Progenitor cell of endocrine pancreas (in vitro differentiated cells): Measurements from ENCODE around the gene CD82. TPM values are rescaled to one million over a fixed set of nuclear protein-coding genes. Genes with fewer than 3 reads are reported as not detected.

Experiments used
- DNase-seq: peaks from one replicate; pipeline ENCODE4 v3.0.0; 2021; ENCODE audit warnings: low spot score; ENCODE audit not compliant: unreplicated experiment
- H3K27ac Mint-ChIP-seq: 2 replicates; pipeline ENCODE4 v1.8.0; 2021; ENCODE audit warnings: mild to moderate bottlenecking, moderate library complexity, mixed read lengths
- H3K27me3 Mint-ChIP-seq: 2 replicates; pipeline ENCODE4 v1.8.0; 2021; ENCODE audit warnings: mixed read lengths
- H3K36me3 Mint-ChIP-seq: 2 replicates; pipeline ENCODE4 v1.8.0; 2022; ENCODE audit warnings: mixed read lengths; ENCODE audit not compliant: insufficient read depth
- H3K4me1 Mint-ChIP-seq: 2 replicates; pipeline ENCODE4 v1.8.0; 2021; ENCODE audit warnings: low read depth, mixed read lengths
- H3K4me3 Mint-ChIP-seq: 2 replicates; pipeline ENCODE4 v1.8.0; 2021; ENCODE audit warnings: low read depth, mild to moderate bottlenecking, moderate library complexity, mixed read lengths
- H3K9me3 Mint-ChIP-seq: 2 replicates; pipeline ENCODE4 v1.8.0; 2021; ENCODE audit warnings: low read depth, mixed read lengths
- total RNA-seq: library from RNA; stranded (reverse); gene quantifications from 2 replicates; pipeline ENCODE4 v1.2.1, GENCODE V29; 2021
- TF ChIP-seq, protein P1 (sequence below): fragments of 200-600 bp; sonication (generic); IDR thresholded peaks from one replicate; pipeline ENCODE4 v1.5.0; 2021; ENCODE audit warnings: antibody characterized with exemption, mild to moderate bottlenecking; ENCODE audit not compliant: unreplicated experiment

Gene CD82
- total RNA-seq, 1 donor from 2014 or later, result 9.3 TPM

DNA sequence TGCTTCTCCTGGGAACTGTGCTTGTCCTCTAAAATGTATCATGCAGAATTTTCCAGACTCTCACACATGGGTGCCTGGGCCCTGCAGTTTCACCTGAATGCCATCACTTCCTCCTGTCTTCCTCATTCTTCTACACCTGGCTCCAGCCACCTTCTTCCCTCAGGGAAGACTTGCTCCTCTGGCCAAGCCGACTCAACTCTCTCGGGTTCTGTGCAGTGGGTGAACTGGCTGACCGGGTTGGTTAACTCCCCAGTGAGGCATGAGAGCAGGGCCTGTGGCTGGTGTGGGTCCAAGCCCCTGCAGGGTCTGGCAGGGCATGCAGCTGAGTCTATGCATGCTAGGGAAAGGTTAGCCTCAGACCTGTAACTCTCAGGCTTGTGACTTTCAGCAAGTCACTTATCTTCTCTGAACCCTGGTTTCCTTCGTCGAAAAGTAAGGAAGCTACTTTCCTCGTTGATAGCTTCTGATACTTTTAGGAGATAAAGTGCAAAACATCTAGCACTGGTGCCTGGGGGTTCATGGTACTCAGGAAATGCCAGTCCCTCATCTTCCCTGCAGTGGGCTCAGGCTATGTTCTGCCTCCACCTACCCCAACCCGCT, 11.9 kb downstream of the CD82 start:
- H3K4me3 Mint-ChIP-seq, result no peak overlapping the region
- DNase-seq, result no peak
- no peak overlapping the region for H3K27ac Mint-ChIP-seq
- no peaks in the 10 kb centered on the region for H3K36me3 Mint-ChIP-seq
- no peaks in the 10 kb centered on the region for H3K4me1 Mint-ChIP-seq
- no peaks in the 10 kb centered on the region for H3K9me3 Mint-ChIP-seq
- TF ChIP-seq, protein P1, sequence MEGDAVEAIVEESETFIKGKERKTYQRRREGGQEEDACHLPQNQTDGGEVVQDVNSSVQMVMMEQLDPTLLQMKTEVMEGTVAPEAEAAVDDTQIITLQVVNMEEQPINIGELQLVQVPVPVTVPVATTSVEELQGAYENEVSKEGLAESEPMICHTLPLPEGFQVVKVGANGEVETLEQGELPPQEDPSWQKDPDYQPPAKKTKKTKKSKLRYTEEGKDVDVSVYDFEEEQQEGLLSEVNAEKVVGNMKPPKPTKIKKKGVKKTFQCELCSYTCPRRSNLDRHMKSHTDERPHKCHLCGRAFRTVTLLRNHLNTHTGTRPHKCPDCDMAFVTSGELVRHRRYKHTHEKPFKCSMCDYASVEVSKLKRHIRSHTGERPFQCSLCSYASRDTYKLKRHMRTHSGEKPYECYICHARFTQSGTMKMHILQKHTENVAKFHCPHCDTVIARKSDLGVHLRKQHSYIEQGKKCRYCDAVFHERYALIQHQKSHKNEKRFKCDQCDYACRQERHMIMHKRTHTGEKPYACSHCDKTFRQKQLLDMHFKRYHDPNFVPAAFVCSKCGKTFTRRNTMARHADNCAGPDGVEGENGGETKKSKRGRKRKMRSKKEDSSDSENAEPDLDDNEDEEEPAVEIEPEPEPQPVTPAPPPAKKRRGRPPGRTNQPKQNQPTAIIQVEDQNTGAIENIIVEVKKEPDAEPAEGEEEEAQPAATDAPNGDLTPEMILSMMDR, result no peak
- peaks cover 8% of the 10 kb centered on the region for H3K27me3 Mint-ChIP-seq

DNA sequence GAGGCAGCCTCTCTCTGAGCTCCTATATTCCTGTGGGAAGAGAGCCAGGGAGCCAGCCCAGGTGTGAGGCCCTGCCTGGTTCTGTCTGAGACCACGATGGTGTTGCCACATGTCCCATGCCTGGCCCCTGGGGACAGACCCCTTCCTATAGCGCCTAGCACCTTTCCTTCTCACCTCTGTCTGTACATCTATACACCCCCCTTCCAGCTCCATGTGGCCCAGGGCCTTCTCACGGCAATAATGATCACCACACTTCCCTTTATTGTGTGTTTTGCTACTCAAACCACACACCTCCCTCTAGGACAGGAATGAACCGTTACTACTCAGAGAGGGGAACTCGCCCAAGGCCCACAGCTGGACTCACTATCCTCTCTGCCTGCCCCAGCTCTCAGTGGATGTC, 12.8 kb downstream of the CD82 start:
- no peak overlapping the region for H3K27ac Mint-ChIP-seq

DNA sequence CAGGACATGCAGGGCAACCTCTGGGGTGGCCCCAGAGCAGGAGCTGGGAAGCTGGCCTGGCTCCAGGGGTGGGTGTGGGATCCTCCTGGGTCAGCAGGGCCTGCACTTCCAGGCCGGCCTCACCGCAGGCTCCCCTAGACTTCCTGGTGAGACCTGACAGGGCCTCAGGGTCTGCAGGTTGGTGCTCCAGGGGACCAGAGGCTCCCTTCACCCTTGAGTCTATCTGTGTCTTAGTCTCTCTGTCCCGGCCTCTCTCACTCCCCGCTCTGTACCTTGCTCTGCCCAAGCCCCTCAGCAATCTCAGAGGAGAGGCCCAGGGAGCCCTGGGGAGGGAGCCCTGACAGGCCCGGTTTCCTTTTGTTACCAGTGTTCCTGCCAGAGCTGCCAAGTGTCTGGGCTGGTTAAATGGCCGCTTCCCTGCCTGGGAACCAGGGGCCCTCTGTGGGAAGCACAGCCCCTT, 13.9 kb downstream of the CD82 start:
- H3K4me3 Mint-ChIP-seq, result no peak overlapping the region
- no peaks in the 10 kb centered on the region for H3K9me3 Mint-ChIP-seq

More for the DNA sequence above, 12.8 kb downstream of the CD82 start:
- Mint-ChIP-seq H3K36me3 (no peaks in the 10 kb centered on the region), H3K9me3 (no peaks in the 10 kb centered on the region), H3K4me3 (no peak overlapping the region), H3K27me3 (peaks cover 6% of the 10 kb centered on the region), H3K4me1 (no peaks in the 10 kb centered on the region)
- TF ChIP-seq, protein P1, result no peak
- no peak for DNase-seq

DNA sequence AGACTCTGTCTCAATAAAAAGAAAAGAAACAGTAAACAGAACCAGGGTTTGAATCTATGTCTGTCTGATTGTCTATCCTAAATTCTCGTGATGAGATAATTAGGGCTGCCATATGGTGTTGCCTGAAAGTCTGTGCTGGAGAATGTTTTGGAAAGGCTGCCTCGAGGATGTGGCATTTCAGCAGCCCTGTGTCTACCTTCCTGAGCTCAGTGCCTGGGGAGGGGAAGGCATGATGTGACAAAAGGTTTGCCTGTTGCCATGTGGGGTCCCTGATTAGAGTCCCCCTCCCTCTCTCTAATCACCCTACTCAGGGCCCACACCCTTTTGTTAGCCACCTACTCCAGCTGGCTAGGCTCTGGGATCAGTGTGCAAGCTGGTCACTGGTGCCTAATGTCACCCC, 15.2 kb downstream of the CD82 start:
- TF ChIP-seq, protein P1, result no peak
- DNase-seq, result no peak
- Mint-ChIP-seq H3K27me3 (peaks cover 4% of the 10 kb centered on the region), H3K4me3 (no peak overlapping the region), H3K36me3 (no peaks in the 10 kb centered on the region), H3K9me3 (no peaks in the 10 kb centered on the region), H3K4me1 (peaks cover 2% of the 10 kb centered on the region), H3K27ac (no peak overlapping the region)

More for the DNA sequence above, 13.9 kb downstream of the CD82 start:
- peaks cover 6% of the 10 kb centered on the region for H3K27me3 Mint-ChIP-seq
- TF ChIP-seq, protein P1, result no peak
- no peaks in the 10 kb centered on the region for H3K4me1 Mint-ChIP-seq
- no peak overlapping the region for H3K27ac Mint-ChIP-seq
- no peaks in the 10 kb centered on the region for H3K36me3 Mint-ChIP-seq
- DNase-seq, result no peak

DNA sequence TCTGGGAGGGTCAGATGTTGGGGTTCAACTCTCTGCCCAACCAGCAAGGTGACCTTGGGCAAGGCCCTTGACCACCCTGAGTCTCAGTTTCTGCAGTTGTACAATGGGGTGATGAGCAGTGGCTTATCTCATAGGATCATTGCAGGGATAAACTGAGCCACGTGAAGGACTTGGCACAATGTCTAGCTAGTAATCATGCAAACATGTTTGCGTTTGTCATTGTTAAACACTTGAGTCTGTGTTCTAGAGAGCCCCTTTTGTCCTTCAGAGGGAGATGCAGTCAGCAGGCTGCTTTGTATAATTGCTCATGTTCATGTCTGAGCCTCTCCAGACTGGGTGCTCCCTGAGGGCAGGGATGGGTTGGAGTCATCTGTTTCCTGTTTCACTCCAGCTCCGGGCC, 15.8 kb downstream of the CD82 start:
- DNase-seq, result no peak
- TF ChIP-seq, protein P1, result no peak
- H3K27ac Mint-ChIP-seq, result no peak overlapping the region

More for the DNA sequence above, 15.8 kb downstream of the CD82 start:
- Mint-ChIP-seq H3K27me3 (no peaks in the 10 kb centered on the region), H3K4me1 (peaks cover 2% of the 10 kb centered on the region), H3K4me3 (no peak overlapping the region), H3K36me3 (no peaks in the 10 kb centered on the region), H3K9me3 (no peaks in the 10 kb centered on the region)
